ENCODE measurements around the gene MTRF1L.

The MTRF1L gene, protein sequence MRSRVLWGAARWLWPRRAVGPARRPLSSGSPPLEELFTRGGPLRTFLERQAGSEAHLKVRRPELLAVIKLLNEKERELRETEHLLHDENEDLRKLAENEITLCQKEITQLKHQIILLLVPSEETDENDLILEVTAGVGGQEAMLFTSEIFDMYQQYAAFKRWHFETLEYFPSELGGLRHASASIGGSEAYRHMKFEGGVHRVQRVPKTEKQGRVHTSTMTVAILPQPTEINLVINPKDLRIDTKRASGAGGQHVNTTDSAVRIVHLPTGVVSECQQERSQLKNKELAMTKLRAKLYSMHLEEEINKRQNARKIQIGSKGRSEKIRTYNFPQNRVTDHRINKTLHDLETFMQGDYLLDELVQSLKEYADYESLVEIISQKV

DNA sequence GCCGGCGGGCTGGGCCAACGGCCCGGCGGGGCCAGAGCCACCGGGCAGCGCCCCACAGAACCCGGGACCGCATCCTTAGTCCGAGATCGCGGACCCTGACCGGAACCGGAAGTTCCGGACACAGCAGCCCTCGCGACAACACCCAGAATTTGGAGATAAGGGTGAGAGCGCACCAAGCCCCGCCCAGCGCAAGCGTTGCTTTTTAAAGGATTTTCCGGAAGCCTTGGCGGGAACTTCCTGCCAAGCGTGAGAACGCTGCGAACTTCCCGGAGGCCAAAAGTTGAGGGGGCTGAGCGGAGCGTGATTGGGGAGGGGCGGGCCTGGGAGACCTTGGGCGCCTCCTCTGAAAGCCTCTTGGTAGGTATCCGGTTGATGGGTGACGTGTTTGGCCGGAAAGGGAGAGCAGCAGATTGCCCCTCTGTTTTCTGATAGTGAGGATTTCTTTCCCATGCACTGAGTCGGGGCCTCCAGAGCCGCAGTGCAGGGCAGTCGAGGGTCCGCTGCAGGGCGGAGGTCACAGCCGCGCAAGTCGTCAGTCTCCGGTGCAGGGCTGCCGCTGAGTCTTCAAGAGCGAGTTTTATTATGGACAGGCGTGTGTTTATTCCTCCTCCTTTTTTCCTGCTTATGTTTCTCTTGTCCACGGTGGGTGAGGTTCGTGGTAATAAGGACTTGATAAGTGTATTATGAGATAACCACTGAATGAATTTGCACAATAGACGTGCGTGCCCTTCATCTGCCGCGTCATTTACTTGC lies at the start of gene MTRF1L:
Gene MTRF1L (minus strand): TSS at position 97 of the 753 bp plus-strand sequence. CDS start 24 bp downstream, at position 73.
- peak; percentile 88 for DNase-seq

DNA sequence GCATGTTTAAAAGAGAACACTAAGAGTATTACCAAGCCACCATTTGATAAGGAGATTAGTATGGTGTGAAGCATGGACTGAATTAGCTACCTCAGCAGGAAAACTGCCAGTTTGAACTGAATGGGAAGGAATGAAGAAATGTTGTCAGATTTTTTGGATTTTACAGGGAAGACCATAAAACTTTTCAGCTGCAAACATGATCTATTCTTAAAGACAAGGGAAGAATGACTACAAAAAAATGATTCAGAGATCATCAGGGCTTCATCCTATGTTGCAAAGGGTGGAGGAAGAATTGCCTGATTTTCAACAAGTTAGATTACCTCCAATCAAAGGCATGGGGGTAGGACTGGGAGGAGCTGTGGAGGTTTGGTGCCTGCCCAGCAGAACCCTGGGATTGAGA lies 49.3 kb upstream of the MTRF1L start:
- DNase-seq, result no peak

DNA sequence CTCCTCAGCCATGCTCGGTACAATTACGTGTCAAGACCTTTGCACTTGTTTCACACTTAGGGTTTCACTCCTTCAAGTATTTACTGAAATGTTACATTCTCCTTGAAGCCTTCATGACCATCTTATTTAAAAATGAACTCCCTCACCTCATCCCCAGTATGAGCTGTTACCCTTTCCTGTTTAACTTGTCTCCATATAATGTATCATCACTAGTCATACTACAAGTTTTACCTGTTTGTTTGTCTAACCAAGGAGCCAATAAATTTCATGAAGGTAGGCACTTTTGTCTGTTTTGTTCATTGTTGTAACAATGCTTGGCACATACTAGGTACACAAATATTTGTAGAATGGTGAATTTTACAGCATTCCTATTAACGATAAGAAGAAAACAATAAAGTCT lies 46.1 kb upstream of the MTRF1L start:
- DNase-seq, result no peak

DNA sequence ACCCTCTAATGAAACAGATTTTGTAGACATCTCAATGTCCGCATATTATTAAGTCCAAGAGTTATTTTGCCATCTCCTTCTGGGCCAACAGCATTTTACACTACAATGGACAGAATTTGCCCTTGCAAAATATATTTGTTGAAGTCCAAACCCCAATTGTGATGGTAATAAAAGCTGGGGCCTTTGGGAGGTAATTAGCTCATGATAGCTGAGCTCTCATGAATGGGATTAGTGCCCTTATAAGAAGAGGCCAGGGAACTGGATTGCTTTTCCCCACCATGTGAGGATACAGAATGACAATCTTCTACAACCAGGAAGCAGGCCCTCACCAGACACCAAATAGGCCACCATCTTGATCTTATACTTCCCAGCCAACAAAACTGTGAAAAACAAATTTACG lies 44.9 kb upstream of the MTRF1L start:
- DNase-seq, result no peak

DNA sequence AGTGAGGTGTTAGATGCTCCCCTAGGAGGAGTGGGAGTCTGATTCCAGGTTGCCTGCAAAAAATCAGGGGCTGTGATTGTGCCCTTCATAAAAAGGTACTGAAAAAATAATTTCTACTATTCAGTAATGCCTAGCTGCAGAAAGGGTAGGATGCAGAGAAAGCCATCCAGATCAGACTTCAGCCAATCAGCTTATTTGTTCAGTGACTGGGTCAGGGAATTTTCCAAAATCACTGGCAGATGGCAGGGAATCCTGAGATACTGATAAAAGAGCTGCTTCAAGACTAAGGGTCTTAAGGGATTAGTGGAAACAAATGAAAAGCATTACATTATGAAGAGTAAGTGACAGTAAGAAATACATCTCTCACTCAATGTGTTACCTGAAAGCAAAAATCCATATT lies 42.8 kb upstream of the MTRF1L start:
- DNase-seq, result no peak

DNA sequence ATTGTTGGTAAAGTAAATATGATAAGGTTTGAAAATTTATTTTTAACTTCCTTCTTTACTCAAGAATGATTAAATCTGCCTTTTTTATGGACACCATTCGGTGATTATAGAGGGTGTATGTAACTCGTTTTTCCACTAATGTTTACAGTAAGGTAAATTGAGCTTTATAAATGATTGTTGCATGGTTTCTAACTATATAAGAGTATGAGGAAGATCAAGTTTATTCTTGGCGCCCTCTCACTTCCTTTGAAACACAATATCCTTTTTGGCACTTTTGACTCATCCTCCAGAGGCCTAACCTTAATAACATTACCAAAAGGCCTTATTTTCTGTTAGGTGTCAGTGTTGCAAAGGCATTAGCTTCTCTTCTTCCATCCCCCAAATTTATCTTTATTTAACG lies 41.8 kb upstream of the MTRF1L start:
- no peak for DNase-seq

DNA sequence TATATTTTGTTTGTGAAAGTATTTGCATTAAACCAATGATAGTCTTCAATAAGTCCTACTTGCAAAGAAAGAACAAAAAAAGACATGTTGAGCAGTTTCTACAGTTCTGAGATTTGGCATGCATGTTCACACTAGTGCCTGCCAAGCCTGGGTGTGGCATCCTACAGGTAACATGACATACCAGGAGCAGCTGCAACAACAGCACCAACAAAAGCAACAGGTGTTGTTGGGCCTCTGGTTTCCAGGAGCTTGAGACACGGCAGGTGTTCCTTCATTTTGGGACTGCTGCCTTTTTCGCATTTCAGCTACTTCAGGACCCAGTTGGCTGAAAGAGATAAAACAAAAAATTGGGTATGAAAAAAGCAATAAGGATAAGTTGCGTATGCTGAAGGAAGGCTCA lies 41.2 kb upstream of the MTRF1L start:
- DNase-seq, result no peak

- no peak for DNase-seq
These were observed 36.0 kb upstream of the MTRF1L start for GRCh38 chr6:153038378-153039057.

DNA sequence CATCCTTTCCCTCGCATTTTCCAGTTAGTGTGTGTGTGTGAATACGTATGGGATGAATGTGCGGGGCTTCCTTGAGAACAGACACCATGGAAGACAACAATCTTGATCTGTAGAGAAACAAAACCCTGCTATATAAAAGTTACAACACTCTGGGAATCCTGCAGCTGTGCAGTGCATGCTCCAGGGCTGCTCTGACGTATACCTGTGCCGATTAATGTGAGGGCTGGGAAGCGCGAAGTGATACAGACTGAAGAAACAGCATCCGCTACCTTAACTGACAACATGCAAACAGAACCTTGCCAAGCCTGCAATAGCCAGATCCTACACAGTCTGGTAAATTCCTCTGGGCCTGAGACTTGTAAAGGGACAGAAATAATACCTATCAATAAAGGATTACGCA lies 31.6 kb upstream of the MTRF1L start:
- no peak for DNase-seq

- DNase-seq, result no peak
These were observed 29.9 kb upstream of the MTRF1L start for GRCh38 chr6:153032255-153032882.

GRCh38 chr6:153031335-153031955 lies 28.9 kb upstream of the MTRF1L start:
- DNase-seq, result no peak

DNA sequence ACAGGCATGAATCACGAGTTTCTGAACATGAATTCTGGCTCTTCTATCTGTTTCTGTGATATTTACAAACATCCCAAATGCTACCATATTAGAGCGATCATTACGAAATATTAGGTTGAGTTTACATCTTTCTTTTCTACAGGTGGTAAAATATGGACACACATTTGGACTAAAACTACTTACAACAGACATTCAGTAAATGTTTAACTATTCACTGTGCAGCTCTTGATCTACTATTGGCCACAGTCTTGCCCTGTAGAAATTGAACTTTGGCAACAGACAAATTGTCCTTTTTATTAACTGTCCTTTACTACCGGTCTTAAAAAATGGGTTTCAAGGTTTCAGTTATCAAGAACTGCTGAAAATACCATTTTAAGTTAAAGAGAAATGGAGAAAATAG lies 26.5 kb upstream of the MTRF1L start:
- no peak for DNase-seq

DNA sequence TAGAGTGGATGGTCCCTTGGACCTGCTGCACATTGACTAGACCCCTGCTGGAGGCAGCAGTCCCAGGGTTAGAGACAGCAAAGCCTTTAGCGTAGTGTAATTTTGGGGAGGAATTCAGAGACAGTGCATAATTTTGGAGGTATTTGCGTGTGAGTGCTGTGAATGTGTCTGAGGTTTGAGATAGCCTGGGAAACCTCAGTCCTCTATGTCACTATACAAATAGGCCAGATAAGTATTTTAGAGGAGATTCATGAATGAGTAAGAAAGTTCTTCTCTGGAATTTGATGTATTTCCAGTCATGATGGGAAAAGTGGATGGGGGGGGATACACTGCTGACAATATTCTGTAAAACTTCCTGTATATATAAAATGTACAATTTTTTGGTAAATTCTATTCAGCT lies 25.8 kb upstream of the MTRF1L start:
- DNase-seq, result no peak

- no peak for DNase-seq
These were observed 25.0 kb upstream of the MTRF1L start for GRCh38 chr6:153027480-153027879.

DNA sequence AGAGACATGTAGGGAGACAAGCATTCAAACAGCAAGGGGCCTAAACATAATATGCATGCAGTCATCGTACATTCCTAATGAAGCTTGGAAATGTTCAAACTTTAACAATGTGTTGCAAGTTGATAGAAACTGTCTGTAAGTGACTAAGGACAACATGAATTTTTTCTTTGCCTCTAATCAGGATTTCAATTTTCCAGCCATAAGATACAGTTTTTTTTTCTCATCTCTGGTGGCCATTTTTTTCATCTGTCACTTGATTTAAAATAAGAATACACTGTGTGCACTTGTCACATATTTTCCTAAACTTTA lies 22.2 kb upstream of the MTRF1L start:
- no peak for DNase-seq

DNA sequence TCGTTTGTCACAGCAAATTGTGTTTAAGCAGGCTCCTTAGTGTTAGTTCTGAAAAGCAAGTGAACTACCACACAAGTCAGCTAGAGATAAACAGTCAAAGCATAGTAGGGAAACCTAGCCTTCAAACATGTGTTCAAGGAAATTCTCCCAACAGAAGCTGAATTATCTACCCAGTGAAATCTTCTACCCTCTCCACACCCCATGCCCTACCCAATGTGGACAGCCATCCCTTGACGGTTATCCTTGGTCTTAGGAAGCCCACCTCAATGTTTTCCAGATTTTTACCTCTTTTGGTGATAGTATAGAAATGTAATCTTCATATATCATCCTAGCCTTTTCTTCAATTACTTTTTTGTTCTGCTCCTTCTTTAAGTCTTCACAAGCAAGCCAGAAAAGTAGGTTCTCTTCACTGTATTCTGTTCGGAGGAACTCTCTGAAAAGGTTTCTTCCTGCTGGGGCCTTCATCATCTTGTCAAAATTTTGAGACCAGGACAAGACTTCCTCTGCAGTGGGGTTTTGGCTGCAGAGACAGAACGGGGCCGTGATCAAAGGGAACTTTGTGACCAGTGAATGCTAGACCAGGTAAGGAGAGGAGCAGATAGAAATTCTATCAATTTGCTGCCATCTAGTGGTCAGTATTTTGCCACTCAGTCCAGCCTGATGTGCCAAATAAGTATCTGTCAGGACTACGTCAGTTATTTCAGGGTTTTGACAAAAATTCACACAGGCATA lies 21.6 kb upstream of the MTRF1L start:
- DNase-seq, result no peak

- DNase-seq, result no peak
These were observed 15.8 kb upstream of the MTRF1L start for GRCh38 chr6:153018355-153018754.

DNA sequence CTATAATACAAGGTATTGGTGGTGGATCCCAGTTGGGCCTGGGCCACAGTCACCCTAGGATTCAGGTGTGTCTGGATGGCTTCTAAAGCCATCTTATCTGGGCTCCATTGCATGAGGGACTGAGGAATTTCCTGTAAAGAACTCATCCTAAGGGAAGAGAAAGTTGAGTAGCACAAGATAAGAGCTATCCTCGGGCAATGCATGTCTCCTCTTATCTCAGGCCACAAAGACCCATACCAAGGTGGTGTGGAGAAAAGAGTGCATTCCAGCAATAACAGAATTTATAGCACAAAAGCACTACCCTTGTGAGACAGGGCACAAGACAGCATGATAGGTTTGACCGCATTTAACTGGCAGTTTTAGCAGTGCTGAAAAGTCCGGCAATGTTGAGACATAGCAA lies 14.3 kb upstream of the MTRF1L start:
- no peak for DNase-seq

DNA sequence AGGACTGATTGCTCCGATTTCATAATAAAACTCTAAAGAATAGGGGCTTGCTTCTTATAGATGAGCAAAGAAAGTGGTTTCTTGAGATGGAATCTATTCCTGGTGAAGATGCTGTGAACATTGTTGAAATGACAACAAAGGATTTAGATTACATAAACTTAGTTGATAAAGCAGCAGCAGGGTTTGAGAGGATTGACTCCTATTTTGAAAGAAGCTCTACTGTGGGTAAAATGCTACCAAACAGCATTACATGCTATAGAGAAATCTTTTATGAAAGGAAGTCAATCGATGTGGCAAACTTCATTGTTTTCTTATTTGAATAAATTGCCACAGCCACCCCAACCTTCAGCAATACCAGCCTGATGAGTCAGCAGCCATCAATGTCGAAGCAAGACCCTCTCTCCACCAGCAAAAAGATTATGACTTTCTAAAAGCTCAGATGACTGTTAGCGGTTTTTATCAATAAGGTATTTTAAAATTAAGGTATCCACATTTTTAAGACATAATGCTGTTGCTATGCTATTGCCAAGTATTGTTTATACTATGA lies 12.7 kb upstream of the MTRF1L start:
- DNase-seq, result no peak

- no peak for DNase-seq
These were observed 10.9 kb upstream of the MTRF1L start for GRCh38 chr6:153013438-153013837.

DNA sequence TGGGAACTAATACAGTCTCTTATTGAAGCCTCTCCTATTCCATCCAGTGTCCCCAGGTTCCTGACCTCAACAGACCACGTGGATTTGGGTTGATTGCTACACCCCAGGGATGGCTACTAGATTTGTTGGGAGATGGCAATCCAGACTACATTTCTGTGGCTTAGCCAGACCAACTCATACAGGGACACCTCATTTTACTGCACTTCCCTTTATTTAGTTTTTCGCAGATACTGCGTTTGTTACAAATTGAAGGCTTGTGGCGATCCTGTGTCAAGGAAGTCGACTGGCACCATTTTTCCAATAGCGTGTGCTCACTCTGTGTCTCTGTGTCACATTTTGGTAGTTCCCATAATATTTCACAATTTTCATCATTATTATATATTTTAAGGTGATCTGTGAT lies 10.3 kb upstream of the MTRF1L start:
- no peak for DNase-seq

DNA sequence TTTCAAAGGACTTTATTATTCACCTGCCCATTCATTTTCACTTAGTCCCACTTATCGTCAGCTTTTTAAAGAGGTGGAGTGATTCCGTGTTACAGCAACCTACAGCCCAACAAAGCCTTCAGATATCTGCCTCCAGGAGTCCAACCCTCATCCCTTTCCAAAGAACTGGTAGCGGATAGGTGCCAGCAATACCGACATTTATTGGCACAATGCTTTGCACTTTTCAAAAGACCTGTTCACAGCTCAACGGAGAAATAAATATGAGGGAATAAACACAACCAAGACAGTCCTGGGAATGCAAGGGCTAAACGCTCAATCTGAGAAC lies 819 bp upstream of the MTRF1L start:
- DNase-seq, result no peak
